HG03558 (cell line): ENCODE data around the gene TXNRD1.
A peak's percentile ranks its signal among the peaks of the same experiment; 100 is the strongest.
"Not testable (repeated sequence)": the region's sequence is repeated elsewhere in the genome, so short reads cannot be mapped to it uniquely, and the experiment has no call there.

Source experiments
- ATAC-seq: cut with Tn5 transposase; IDR thresholded peaks from one replicate; pipeline ENCODE4 v1.9.1; 2021; ENCODE audit warnings: moderate number of reproducible peaks; ENCODE audit not compliant: unreplicated experiment; ENCODE audit errors: extremely low read depth

TXNRD1 gene

DNA sequence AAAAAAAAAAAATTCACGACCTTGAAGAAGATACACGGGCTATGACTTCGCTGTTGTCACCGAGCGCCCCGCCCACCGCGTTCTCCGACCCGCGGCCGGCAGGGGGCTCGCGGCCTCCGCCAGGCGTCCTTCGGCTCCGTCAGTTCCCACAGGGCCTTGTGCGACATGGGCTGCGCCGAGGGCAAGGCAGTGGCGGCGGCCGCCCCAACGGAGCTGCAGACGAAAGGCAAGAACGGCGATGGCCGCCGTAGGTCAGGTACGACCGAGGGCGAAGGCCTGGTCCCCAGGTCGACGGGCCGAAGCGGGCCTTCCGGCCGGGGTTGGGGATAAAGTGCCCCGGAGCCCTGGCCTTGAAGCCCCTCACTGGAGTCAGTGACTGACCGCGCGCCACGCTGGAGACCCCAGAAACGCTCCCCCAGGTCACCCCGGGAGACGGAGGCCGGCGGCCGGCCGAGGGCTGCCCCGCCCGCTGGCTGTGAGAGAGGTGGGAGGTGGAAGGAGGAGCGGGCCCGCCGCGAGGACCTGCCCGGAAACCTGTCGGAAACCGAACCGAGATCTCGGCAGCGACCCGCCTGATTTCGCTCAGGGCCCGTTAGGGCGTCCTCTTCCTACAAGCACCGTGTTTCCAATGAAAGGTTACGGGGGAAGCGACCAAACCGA, at the start of gene TXNRD1:
Gene TXNRD1 (plus strand): TSS at position 142 of the 660 bp plus-strand sequence. CDS start 24 bp downstream, at position 166.
- ATAC-seq = peak; percentile 70

DNA sequence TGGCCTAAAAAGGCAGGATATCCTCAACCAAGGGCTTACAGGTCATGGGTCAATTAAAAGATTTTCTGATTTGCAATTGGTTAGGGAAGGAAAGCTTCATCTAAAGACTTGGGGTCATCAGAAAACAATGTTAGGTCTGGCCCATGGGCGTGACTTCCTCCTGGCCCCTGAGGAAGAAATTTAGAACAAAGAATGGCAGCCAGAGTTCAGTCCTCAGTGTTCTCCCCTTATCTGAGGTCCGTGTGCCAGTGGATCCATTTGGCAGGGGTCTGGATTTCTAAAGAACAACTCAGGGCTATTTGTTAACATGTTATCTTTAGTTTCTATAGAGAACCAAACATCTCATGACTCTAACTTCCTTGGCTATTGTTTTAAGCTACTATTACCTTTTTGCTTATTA, 49.8 kb upstream of the TXNRD1 start:
- ATAC-seq = no peak

DNA sequence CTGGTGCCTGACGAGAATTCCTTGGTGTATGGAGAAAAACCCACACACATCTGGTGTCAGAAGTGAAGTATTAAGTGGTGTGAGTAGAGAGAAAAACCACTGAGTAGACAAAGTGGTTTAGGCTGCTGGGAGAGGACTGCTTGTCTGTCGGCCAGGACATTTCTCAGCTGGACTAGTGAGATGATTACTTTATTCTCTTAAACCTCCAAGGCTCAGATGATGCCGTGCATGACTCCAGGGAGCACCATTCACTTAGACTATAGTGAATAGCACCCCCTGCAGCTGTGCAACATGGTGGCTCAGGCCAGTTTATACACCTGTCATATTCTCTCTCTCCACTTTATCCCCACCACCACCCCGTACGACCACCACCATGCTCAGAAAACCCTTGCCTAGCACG, 49.1 kb upstream of the TXNRD1 start:
- no peak for ATAC-seq

DNA sequence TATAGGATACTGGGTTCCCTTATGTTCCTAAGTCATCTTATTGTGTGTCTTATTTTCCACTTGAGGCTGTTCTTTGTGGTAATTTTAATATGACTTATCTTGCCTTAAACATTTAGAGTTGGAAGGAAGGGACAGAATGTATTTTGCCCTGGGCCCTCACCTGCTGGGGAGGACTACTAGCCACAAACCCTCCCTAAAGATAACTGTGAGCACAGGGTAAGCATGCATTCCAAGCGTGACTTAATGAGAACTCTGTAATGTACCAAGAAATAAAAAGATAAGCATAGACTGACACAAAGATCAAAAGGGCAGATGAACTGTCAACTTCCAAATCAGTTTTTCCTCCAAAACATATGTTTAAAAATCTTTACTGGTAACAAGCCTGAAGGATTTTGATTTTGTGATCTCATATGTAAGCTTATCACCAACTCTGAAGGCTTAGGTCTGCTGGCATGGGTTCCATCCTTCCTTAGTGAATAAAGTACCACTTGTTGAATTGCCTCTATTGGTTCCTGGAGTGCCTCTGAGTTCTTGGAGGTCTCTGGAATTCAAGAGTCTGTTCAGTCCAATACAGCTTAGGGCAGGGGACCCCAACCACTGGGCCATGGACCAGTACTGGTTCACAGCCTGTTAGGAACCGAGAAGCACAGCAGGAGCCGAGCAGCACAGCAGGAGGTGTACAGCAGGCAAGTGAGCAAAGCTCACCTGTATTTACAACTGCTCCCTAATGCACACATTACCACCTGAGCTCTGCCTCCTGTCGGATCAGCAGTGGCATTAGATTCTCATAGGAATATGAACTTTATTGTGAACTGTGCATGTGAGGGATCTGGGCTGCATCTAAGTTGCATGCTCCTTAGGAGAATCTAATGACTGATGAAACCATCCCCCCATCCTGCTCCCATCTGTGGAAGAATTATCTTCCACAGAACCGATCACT, 47.8 kb upstream of the TXNRD1 start:
- no peak for ATAC-seq

DNA sequence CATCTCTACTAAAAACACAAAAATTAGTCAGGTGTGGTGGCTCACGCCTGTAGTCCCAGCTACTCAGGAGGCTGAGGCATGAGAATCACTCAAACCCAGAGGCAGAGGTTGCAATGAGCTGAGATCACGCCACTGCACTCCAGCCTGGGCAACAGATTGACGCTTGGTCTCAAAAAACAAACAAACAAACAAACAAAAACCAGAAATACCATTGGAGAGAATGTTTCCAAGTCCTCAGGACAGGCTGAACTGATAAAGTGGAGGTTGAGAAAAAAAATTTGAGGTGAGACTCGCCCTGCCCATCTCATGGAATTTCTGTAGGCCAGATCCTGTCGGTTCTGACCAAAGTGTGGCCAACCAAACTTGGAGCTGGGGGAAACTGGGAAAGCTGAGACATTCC, 47.0 kb upstream of the TXNRD1 start:
- no peak for ATAC-seq

DNA sequence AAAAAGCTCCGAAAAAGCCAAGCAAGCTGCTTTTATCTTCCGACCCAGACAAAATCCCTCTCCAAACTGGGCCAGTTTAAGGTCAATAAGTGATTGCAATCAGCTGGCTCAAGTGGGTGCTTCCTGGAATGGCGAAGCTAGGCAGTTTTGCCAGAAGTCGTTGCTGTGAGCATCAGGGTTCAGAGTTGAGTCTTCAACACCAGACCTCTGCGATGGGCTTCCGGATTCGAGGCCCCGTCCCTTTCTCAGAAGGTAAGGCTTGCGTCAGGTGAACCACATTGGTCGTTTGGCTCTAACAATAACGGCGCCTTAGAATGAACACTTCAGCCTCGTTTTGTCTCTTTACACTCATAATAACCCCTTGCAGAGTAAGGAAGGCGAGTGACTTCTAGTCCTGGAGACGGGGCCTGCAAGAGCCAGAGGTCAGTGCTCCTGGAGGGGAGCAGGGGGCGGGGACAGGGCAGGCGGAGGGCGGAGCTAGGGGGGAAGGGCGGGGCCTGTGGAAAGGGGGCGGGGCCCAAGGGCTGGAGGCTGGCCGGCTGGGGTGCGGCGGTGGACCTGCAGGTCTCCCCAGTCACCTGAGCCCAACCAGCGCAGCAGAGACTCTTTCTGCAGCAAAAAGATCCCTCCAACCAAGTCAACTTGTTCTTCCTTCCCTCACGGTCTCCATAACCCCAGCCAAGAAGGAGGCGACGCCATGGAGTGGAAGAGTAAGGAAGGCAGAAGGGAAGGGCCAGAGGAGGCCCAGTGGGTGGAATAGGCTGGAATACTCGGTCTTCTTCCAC, 43.6 kb upstream of the TXNRD1 start:
- ATAC-seq = no peak

DNA sequence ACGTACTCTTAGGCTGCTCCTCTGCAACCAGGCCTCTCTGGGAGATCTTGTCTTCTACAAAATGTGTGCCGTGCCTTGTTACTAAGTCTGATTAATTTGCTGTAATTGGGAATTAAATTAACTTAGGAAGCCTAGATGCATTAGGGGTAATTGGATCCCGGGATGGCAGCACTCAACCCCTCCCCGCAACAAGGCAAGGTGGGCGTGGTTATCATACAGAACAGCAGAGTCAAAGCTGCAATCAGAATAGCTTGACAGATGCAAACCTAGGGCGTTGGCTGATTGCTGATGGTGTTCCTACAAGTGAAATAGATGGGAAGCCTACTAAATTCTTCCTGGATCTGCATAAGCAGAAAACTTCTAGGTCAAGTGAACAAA, 43.0 kb upstream of the TXNRD1 start:
- ATAC-seq = no peak

DNA sequence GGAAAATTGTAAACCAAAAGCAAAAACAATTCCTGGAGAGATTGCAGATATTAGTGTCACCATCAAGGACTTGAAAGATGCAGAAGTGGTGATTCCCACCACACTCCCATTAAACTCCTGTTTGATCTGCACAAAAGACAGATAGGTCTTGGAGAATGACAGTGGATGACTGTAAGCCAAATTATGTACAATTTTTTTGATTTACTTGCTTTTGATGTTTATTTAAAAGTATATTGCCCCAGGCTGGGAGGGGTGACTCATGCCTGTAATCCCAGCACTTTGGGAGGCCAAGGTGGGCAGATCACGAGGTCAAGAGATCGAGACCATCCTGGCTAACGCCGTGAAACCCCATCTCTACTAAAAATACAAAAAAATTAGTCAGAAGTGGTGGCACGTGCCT, 41.8 kb upstream of the TXNRD1 start:
- not testable (repeated sequence) for ATAC-seq

DNA sequence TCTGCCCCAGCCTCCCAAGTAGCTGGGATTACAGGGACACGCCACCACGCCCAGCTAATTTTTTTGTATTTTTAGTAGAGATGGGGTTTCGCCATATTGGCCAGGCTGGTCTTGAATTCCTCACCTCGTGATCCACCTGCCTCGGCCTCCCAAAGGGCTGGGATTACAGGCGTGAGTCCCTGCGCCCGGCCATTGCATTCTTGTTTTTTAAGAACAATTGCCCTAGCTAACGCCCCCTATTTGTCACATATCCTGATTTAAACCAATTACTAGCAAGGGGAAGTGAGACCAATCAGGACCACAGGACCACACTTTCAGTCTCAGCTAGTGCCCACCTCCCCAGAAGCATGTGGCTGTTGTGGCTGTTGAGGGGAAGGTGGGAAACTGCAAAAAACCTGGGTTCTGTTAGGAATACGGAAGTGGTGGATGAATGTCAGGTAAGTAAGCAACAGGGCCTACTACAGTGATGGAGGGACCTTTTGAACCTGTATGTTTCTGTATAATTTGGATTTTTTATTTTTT, 39.8 kb upstream of the TXNRD1 start:
- ATAC-seq = no peak

DNA sequence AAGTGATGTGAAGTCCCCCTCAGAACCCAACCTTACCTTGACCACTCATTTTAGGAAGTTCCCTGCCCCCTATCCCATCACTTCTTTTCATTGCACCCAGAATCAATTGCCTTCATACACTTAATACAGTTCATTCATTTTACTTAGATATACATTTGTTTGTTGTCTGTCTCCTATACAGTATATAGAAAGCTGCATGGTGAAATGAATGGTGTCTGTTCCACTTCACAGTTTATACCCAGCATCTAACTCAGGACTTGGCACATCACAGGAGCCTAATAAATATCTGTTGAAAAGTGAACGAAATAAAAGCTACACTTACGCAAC, 38.3 kb upstream of the TXNRD1 start:
- no peak for ATAC-seq

DNA sequence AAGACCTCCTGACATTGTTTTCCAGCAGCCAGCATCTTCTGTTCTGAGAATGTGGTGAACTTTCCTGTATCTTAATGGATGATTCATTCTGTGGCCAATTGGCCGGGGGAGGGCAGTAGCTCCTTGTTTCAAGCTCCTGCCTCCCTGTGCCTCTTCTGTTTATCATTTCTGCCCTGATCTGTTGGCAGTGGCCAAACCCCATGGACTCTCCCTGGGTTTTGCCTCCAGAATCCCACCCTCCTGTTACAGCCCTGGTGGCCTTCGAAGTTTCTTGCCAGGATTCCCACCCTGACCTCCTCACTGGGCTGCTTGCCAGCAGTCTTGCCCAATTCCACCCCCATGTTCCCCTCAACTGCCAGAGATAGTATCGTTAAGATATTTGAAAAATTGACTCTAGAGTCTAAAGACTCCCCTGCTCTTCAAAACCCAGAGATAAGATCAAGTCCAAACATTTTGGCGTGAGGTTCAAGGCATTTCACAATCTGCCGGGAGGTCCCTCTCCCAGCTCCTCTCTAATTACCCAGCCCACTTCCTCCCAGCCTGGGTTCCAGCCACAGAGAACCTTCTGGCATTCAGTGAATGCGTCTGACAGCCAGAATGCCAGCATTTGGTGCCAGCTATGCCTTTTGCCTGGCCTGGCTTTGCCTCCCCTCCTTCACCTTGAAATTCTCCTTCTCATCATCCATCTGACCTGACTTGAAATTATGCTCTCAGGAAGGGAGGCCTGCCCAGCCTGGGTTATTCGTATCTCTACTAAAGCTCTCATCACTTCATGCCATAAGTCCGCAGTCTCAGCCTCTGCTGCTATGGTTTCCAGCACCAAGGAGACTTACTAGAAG, 37.7 kb upstream of the TXNRD1 start:
- no peak for ATAC-seq

DNA sequence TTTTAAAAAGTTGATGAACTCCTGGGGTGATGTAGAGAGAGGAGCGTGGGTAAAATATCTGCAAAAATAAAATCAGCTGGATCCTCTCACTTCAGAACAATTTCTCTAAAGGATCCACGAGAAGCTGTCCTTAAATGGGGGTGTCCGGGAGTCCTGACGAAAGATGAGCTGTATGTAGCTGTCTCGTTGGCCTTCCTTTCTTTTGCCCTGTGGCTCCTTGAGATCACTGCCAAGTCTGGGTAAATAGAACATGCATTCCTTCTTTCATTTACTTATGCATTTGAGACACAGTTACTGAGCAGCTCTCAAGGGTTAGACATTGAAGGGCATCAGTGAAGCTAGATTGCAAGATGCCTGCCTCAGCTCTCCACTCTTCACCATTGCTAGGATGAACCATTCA, 35.2 kb upstream of the TXNRD1 start:
- ATAC-seq = no peak

DNA sequence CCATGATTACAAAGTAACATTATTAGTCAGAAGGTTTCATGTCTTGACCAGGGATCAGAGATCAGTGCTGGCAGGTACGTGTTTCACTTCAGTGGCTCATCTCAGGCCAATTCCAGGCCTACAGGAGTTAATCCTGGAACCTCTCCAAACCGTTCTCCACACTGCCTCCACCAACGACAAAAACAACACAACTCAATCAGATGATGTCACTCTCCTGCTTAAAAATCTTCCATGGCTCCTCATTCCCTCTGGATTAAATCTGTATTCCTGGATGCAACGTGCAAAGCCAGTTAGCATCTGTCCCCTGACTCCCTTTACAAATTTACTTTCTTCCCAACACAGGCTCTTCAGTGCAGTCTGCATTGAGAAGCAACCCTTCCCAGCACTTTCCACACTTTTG, 34.3 kb upstream of the TXNRD1 start:
- ATAC-seq = no peak

DNA sequence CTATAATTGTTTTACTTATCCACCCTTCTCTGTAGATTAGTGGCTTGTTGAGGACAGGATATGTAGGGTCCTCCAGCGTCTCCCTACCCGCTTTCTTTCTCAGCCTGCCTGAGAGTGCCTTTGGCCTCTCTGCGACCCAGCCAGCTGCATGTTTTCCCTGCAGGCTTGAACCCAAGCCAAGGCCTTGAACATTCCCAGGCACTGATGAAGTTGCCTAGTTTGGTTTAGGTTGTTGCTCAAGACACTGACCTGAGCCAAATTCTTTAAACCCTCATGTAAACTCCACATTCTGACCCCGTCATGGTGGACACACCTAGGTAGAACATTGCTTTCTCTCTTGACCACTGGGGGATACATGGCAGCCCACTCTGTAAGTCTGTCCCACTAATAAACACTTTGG, 33.4 kb upstream of the TXNRD1 start:
- ATAC-seq = no peak

DNA sequence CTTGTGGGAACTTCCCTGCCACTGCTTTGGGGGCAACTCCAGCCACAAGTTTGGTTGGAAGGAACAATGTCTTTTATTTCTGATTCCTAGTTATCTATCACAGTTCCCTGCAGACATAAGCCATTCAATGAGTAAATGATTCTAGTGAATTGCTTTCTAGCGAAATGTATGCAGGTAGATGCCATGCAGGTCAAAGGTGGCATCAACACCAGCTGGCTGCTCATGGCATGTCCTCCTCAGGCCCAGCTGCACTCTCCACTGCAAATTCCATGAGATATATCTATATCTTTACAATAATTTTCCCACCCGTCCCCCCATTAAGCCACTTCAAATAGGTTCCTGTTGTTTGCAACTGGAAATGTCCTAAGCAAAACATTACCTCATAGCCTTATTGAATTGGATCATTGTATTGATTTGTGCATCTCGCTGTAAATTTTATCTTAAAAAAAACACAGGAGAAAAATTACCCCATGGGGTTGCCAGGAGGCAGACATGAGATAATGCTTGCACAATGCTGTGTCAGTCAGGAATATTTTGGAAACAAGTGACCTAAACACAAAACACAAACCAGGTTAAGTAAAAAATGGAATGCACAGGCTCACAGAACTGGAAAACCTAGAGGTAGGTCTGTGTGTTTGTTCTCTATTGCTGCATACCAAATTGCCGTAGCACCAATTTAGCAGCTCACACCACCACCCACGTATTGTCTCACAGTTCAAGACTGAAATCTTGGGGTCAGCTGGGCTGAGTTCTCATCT, 32.8 kb upstream of the TXNRD1 start:
- ATAC-seq = no peak

DNA sequence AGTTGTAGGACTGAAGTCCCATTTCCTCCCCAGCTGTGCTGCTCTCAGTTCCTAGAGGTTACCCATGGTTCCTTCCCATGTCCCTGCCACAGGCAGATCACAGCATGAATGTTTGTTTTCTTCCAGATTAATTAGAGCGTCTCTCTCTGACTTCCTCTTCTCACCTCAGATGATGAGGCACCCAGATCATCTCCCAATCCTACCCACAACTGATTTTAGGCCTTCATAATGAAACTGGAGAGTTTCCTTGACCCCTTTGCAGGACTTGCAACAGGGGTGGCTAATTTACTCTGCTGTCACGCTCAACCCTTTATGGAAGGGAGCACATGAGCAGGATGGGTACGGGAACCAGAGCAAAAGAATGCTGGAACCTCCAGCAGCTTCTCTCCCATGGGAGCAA, 32.1 kb upstream of the TXNRD1 start:
- no peak for ATAC-seq

DNA sequence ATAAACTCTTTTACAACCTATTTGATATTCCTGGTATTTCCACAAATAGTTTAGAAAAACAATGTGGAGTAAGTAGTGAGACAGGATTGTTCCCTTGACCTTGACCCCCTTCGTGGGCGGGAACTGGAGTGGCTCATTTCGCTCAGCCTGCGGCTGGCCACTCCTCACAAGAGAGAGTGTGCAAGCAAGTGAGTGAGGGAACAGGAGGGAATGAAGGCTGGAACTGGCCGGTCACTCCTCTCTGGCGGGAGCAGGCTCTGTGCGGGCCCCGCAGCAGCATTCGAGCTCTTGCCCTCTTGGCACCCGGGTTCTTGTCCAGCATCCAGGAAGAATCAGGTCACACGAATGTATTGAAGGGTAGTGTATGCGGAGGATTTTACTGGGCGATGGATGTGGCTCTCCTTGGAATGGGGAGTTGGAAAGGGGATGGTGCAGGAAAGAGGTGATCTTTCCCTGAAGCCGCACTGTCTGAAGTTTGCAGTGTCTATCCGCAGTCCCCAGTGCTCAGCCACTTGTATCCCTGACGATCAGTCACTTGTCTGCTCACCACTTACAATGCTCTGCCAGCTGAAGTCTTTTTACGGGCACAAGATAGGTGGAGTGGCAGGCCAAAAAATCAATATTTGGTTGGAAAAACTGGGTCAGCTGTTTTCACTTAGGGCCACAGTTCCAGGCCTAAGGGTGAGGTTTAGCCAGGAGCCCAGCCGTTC, 28.0 kb upstream of the TXNRD1 start:
- no peak for ATAC-seq

DNA sequence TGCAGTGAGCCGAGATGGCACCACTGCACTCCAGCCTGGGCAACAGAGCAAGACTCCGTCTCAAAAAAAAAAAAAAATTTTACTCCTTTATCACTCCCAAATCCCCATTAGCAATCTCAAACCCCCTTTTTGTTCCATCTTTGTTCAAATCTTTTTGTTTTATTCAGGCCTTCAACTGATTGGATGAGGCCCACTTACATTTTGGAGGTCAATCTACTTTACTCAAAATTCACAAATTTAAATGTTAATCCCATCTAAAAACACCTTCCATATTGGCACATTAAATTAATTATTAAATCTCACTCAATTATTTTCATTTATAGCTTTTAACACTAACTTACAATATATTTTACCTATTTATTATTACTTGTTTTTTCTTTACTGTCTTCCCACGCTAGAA, 27.0 kb upstream of the TXNRD1 start:
- ATAC-seq = no peak
